ENCODE data around the gene ZNF740.

GRCh38 chr12:53172352-53172751 is 8.2 kb upstream of the ZNF740 start:
- no peak for TF ChIP-seq ZNF311 (tag by site-specific recombination; IDR thresholded peaks at IDR 0.05; ENCODE audit: borderline replicate concordance)
- no peak for TF ChIP-seq ZBTB11 (tag by site-specific recombination; conservative IDR thresholded peaks at IDR 0.05; ENCODE audit: low read depth)
- TF ChIP-seq CTCF (tag by site-specific recombination; IDR thresholded peaks at IDR 0.05), result no peak
- TF ChIP-seq SP2 (tag by site-specific recombination; IDR thresholded peaks at IDR 0.05), result no peak
- no peak for TF ChIP-seq ZNF174 (tag by site-specific recombination; IDR thresholded peaks at IDR 0.05)
- no peak for TF ChIP-seq GLI4 (tag by site-specific recombination; IDR thresholded peaks at IDR 0.05)
- no peak for TF ChIP-seq PBX3 (CRISPR knock-in tag; IDR thresholded peaks at IDR 0.05)
- TF ChIP-seq ZBTB21 (tag by site-specific recombination; IDR thresholded peaks at IDR 0.05), result no peak
- no peak for TF ChIP-seq REST (tag by site-specific recombination; IDR thresholded peaks at IDR 0.05)
- no peak for TF ChIP-seq ZBTB10 (tag by site-specific recombination; IDR thresholded peaks at IDR 0.05)
- no peak for TF ChIP-seq ZNF544 (tag by site-specific recombination; IDR thresholded peaks at IDR 0.05)
